Keratinocyte (primary cell): Measurements from ENCODE around the gene FHIP1A. TPM values are rescaled to one million over a fixed set of nuclear protein-coding genes. Genes with fewer than 3 reads are reported as not detected.
"Not testable (repeated sequence)": the region's sequence is repeated elsewhere in the genome, so short reads cannot be mapped to it uniquely, and the experiment has no call there.

Source experiments
- DNase-seq: peaks from one replicate; pipeline ENCODE4 v3.0.0-alpha.2; 2011; ENCODE audit warnings: low read depth, missing footprints, low spot score
- FAIRE-seq: peaks from 2 replicates; lab custom pipeline; 2011; peaks lifted over from hg19 to GRCh38; lab: Jason Lieb, UNC
- H2AFZ ChIP-seq: 2 replicates; pipeline ENCODE4 v1.6.0; 2012; ENCODE audit warnings: low read length, control low read depth, inconsistent platforms; ENCODE audit not compliant: control insufficient read depth
- H3K27ac ChIP-seq: 2 replicates; pipeline ENCODE4 v1.5.1; 2011; ENCODE audit warnings: low read length; ENCODE audit not compliant: control insufficient read depth, insufficient read depth
- H3K27me3 ChIP-seq: 3 replicates; pipeline ENCODE4 v1.6.0; 2011; ENCODE audit warnings: low read length; ENCODE audit not compliant: control insufficient read depth, insufficient read depth; ENCODE audit errors: extremely low read depth
- H3K36me3 ChIP-seq, 2 experiments: 2 replicates in 1 of 2; 3 replicates in 1 of 2; pipeline ENCODE4 v1.5.1; 2011; ENCODE audit warnings: low read length in 2 of 2, mild to moderate bottlenecking in 1 of 2; ENCODE audit not compliant: control insufficient read depth in 2 of 2, insufficient read depth in 2 of 2; ENCODE audit errors: extremely low read depth in 1 of 2
- H3K4me1 ChIP-seq: 3 replicates; pipeline ENCODE4 v1.5.1; 2011; ENCODE audit warnings: low read length; ENCODE audit not compliant: control insufficient read depth, insufficient read depth; ENCODE audit errors: extremely low read depth
- H3K4me2 ChIP-seq: 3 replicates; pipeline ENCODE4 v1.6.0; 2011; ENCODE audit warnings: low read depth, low read length; ENCODE audit not compliant: control insufficient read depth, insufficient read depth; ENCODE audit errors: extremely low read depth
- H3K4me3 ChIP-seq, 3 experiments: fragments of 200-600 bp in 1 of 3; sonication (generic) in 1 of 3; 2 replicates in 2 of 3; 3 replicates in 1 of 3; pipeline ENCODE4 v1.5.1; 2011 to 2016; ENCODE audit warnings: low read length in 3 of 3, mild to moderate bottlenecking in 3 of 3, control low read depth in 2 of 3, inconsistent platforms in 1 of 3, low read depth in 1 of 3, mixed read lengths in 1 of 3, mixed run types in 1 of 3, moderate library complexity in 1 of 3; ENCODE audit not compliant: control insufficient read depth in 2 of 3, insufficient read depth in 2 of 3; ENCODE audit errors: extremely low read depth in 1 of 3
- H3K79me2 ChIP-seq: 2 replicates; pipeline ENCODE4 v1.6.0; 2012; ENCODE audit warnings: low read length; ENCODE audit not compliant: control insufficient read depth, insufficient read depth
- H3K9ac ChIP-seq: 3 replicates; pipeline ENCODE4 v1.6.0; 2011; ENCODE audit warnings: low read length; ENCODE audit not compliant: control insufficient read depth, insufficient read depth; ENCODE audit errors: extremely low read depth
- H3K9me1 ChIP-seq: 3 replicates; pipeline ENCODE4 v1.6.0; 2011; ENCODE audit warnings: low read length; ENCODE audit not compliant: control insufficient read depth, insufficient read depth; ENCODE audit errors: extremely low read depth
- H3K9me3 ChIP-seq: 2 replicates; pipeline ENCODE4 v1.5.1; 2012; ENCODE audit warnings: low read depth, low read length; ENCODE audit not compliant: control insufficient read depth
- H4K20me1 ChIP-seq: 3 replicates; pipeline ENCODE4 v1.6.0; 2011; ENCODE audit warnings: low read length; ENCODE audit not compliant: control insufficient read depth, insufficient read depth; ENCODE audit errors: extremely low read depth
- CTCF ChIP-seq, 3 experiments: IDR thresholded peaks in 1 of 3; conservative IDR thresholded peaks in 1 of 3; optimal IDR thresholded peaks in 1 of 3; 2 replicates in 2 of 3; 3 replicates in 1 of 3; pipeline versions ENCODE3 to v1.5.1; 2011; ENCODE audit warnings: low read length in 3 of 3, mild to moderate bottlenecking in 3 of 3, moderate library complexity in 2 of 3, control low read depth in 1 of 3, inconsistent platforms in 1 of 3; ENCODE audit not compliant: insufficient read depth in 2 of 3; ENCODE audit errors: extremely low read depth in 1 of 3
- EZH2 ChIP-seq: IDR thresholded peaks from one replicate; pipeline ENCODE4 v1.6.1; 2012; ENCODE audit warnings: inconsistent platforms, mild to moderate bottlenecking, low read length, moderate library complexity
- dilution Hi-C: fragments of 300-500 bp; cut with MboI; formaldehyde crosslinking; loops from one replicate; pipeline ENCODE4 v1.7.0; 2020; ENCODE audit warnings: low sequenced_read_pairs; ENCODE audit not compliant: extremely low pct_ligation_motif_present
- polyA plus RNA-seq, 5 experiments: library from polyadenylated mRNA; depleted of rRNA in 3 of 5; stranded (reverse) in 3 of 5; stranded (forward) in 1 of 5; unstranded in 1 of 5; fragments of >200 nt; gene quantifications; 1 replicate in 1 of 5; 2 replicates in 3 of 5; 3 replicates in 1 of 5; pipeline versions ENCODE4 v1.2.1 to v1.2.3, GENCODE V29; 2011 to 2012; ENCODE audit warnings: missing spikeins in 2 of 5, low read depth in 1 of 5, low replicate concordance in 1 of 5

FHIP1A gene
- polyA plus RNA-seq, 1 donor (not counting 4 experiments of a cell fraction or from before 2014, with no cell fraction given): 13.4 TPM

DNA sequence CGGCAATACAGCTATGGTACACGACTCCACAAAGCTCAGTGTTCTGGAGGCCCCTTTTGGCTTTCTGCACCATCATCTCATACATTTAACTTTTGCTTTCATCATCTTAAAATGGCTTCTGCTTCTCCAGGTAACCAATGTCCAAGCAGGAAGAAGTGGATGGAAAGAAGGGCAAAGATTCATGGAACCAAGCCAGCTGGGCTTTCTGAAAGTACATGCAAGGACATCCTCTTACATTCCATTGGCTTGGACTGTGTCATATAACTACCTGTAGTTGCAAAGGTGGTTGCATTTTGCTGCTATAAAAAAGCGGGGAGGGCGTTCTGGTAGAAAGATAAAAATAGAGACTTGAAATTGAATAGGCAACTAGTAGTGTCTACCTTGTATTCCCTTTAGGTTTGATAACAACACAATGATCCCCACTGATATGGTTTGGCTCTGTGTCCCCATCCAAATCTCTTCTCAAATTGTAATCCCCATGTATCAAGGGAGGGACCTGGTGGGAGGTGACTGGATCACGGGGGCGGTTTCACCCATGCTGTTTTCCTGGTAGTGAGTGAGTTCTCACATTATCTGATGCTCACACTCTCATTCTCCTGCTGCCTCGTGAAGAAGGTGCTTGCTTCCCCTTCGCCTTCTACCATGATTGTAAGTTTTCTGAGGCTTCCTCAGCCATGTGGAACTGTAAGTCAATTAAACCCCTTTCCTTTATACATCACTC lies 6.7 kb upstream of the FHIP1A start:
- FAIRE-seq (no peak), DNase-seq (no peak)
- Histone ChIP-seq H3K9ac (no peak overlapping the region), H3K27ac (no peak overlapping the region), H3K27me3 (no peaks in the 10 kb centered on the region), H2AFZ (no peak overlapping the region), H3K9me3 (no peaks in the 10 kb centered on the region), H3K79me2 (no peaks in the 10 kb centered on the region), H3K4me3 (no peak overlapping the region), H4K20me1 (no peaks in the 10 kb centered on the region), H3K4me1 (peaks cover 2% of the 10 kb centered on the region), H3K36me3 (no peaks in the 10 kb centered on the region), H3K9me1 (no peaks in the 10 kb centered on the region), H3K4me2 (no peak overlapping the region)
- TF ChIP-seq EZH2 (no peak), CTCF (optimal IDR thresholded peaks at IDR 0.05 in 1 of 3, IDR thresholded peaks at IDR 0.05 in 1 of 3, conservative IDR thresholded peaks at IDR 0.05 in 1 of 3; ENCODE audit: extremely low read depth in 1 of 3, insufficient read depth in 2 of 3, low read length in 3 of 3) (no peak)
- dilution Hi-C loops: no loop called here

- no peaks in the 10 kb centered on the region for H3K79me2 ChIP-seq
- dilution Hi-C loops: no loop called here
- TF ChIP-seq EZH2 (no peak), CTCF (optimal IDR thresholded peaks at IDR 0.05 in 1 of 3, IDR thresholded peaks at IDR 0.05 in 1 of 3, conservative IDR thresholded peaks at IDR 0.05 in 1 of 3; ENCODE audit: extremely low read depth in 1 of 3, insufficient read depth in 2 of 3, low read length in 3 of 3) (no peak)
- H4K20me1 ChIP-seq: no peaks in the 10 kb centered on the region
- H3K27ac ChIP-seq: no peak overlapping the region
- H3K4me2 ChIP-seq: no peak overlapping the region
- DNase-seq (no peak), FAIRE-seq (no peak)
- no peaks in the 10 kb centered on the region for H3K9me3 ChIP-seq
- no peaks in the 10 kb centered on the region for H3K36me3 ChIP-seq
- H2AFZ ChIP-seq: no peak overlapping the region
- H3K4me1 ChIP-seq: peaks cover 13% of the 10 kb centered on the region
- no peaks in the 10 kb centered on the region for H3K9me1 ChIP-seq
- H3K9ac ChIP-seq: no peak overlapping the region
- H3K27me3 ChIP-seq: no peaks in the 10 kb centered on the region
- H3K4me3 ChIP-seq: no peak overlapping the region
These were observed 5.3 kb upstream of the FHIP1A start for GRCh38 chr4:151403656-151404055.

DNA sequence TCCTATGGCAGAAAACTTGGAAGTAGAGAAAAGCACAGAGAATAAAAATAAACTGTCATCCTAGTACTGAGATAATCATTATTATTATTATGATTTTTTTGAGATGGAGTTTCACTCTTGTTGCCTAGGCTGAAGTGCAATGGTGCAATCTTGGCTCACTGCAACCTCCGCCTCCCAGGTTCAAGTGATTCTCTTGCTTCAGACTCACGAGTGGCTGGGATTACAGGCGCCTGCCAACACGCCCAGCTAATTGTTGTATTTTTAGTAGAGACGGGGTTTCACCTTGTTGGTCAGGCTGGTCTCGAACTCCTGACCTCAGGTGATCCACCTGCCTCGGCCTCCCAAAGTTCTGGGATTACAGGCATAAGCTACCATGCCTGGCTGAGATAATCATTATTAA lies 4.2 kb upstream of the FHIP1A start:
- DNase-seq, H2AFZ ChIP-seq, H3K79me2 ChIP-seq, H3K4me2 ChIP-seq, H3K9me1 ChIP-seq, H4K20me1 ChIP-seq, H3K36me3 ChIP-seq, H3K4me3 ChIP-seq, H3K9me3 ChIP-seq, H3K27me3 ChIP-seq, H3K9ac ChIP-seq, H3K27ac ChIP-seq, dilution Hi-C loops, FAIRE-seq: not testable (repeated sequence)
- H3K4me1 ChIP-seq: peaks cover 13% of the 10 kb centered on the region
